ENCODE results near the gene LMLN. TPM values are rescaled to one million over a fixed set of nuclear protein-coding genes. Genes with fewer than 3 reads are reported as not detected.

Gene LMLN
- total and polyA plus RNA-seq, 2 donors from 2014 or later, result 1.6 to 10.5 TPM

GRCh38 chr3:197949191-197949777 is 10.7 kb upstream of the LMLN start:
- Histone ChIP-seq H3K9ac (ENCODE audit: low read length in 3 of 3) (peak overlapping the region; percentile 4 to 100 (median 99)), H3K36me3 (ENCODE audit: control insufficient read depth in 2 of 3, insufficient read depth in 3 of 3, low read length in 3 of 3) (peaks cover 8 to 30% (median 15%) of the 10 kb centered on the region in 3 donors), H3K27me3 (ENCODE audit: control insufficient read depth, insufficient read depth, low read length) (no peaks in the 10 kb centered on the region), H3K4me3 (ENCODE audit: low read length in 3 of 3) (peak overlapping the region; percentile 86 to 100 (median 100)), H3K9me3 (ENCODE audit: control insufficient read depth in 2 of 3, insufficient read depth in 1 of 3, low read length in 3 of 3) (no peaks in the 10 kb centered on the region), H3K27ac (ENCODE audit: low read depth in 2 of 2, low read length in 2 of 2) (peak overlapping the region in 1 of 2 donors; percentile 95), H3K4me1 (ENCODE audit: control insufficient read depth in 2 of 3, insufficient read depth in 2 of 3, low read depth in 1 of 3, low read length in 3 of 3) (peaks cover 0 to 15% (median 2%) of the 10 kb centered on the region in 3 donors)
- FAIRE-seq (no peak), DNase-seq (peak in 1 of 5 donors; percentile 62)
- intact Hi-C loops (cut with DNase I), result no loop called here
- TF ChIP-seq, protein P1, sequence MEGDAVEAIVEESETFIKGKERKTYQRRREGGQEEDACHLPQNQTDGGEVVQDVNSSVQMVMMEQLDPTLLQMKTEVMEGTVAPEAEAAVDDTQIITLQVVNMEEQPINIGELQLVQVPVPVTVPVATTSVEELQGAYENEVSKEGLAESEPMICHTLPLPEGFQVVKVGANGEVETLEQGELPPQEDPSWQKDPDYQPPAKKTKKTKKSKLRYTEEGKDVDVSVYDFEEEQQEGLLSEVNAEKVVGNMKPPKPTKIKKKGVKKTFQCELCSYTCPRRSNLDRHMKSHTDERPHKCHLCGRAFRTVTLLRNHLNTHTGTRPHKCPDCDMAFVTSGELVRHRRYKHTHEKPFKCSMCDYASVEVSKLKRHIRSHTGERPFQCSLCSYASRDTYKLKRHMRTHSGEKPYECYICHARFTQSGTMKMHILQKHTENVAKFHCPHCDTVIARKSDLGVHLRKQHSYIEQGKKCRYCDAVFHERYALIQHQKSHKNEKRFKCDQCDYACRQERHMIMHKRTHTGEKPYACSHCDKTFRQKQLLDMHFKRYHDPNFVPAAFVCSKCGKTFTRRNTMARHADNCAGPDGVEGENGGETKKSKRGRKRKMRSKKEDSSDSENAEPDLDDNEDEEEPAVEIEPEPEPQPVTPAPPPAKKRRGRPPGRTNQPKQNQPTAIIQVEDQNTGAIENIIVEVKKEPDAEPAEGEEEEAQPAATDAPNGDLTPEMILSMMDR (IDR thresholded peaks at IDR 0.05; ENCODE audit: borderline replicate concordance, extremely low read depth, insufficient read depth), result no peak

GRCh38 chr3:197949778-197950676 is 10.0 kb upstream of the LMLN start, which contains the start of gene RPL35A:
TSS of gene RPL35A (plus strand) at chr3:197950190. CDS start at chr3:197950968, 778 bp downstream.
- Histone ChIP-seq H3K27ac (ENCODE audit: low read depth in 2 of 2, low read length in 2 of 2) (peak within 1 kb of the TSS; percentile 95 to 99), H3K27me3 (ENCODE audit: control insufficient read depth, insufficient read depth, low read length) (no peaks in the 10 kb centered on the region), H3K9me3 (ENCODE audit: control insufficient read depth in 2 of 3, insufficient read depth in 1 of 3, low read length in 3 of 3) (no peaks in the 10 kb centered on the region), H3K36me3 (ENCODE audit: control insufficient read depth in 2 of 3, insufficient read depth in 3 of 3, low read length in 3 of 3) (peaks cover 8 to 37% (median 20%) of the 10 kb centered on the region in 3 donors), H3K4me3 (ENCODE audit: low read length in 3 of 3) (peak within 1 kb of the TSS; percentile 86 to 100 (median 100)), H3K9ac (ENCODE audit: low read length in 3 of 3) (peak within 1 kb of the TSS; percentile 99 to 100 (median 100)), H3K4me1 (ENCODE audit: control insufficient read depth in 2 of 3, insufficient read depth in 2 of 3, low read depth in 1 of 3, low read length in 3 of 3) (peaks cover 0 to 15% (median 2%) of the 10 kb centered on the region in 3 donors)
- DNase-seq (peak; percentile 93 to 98 (median 94)), FAIRE-seq (peak; percentile 17)
- intact Hi-C loops (cut with DNase I), result no loop called here
- TF ChIP-seq, protein P1 (IDR thresholded peaks at IDR 0.05; ENCODE audit: borderline replicate concordance, extremely low read depth, insufficient read depth), result no peak

- Histone ChIP-seq H3K9ac (ENCODE audit: low read length in 3 of 3) (peak overlapping the region; percentile 99 to 100 (median 100)), H3K4me3 (ENCODE audit: low read length in 3 of 3) (peak overlapping the region; percentile 86 to 100 (median 100)), H3K36me3 (ENCODE audit: control insufficient read depth in 2 of 3, insufficient read depth in 3 of 3, low read length in 3 of 3) (peaks cover 8 to 44% (median 24%) of the 10 kb centered on the region in 3 donors), H3K4me1 (ENCODE audit: control insufficient read depth in 2 of 3, insufficient read depth in 2 of 3, low read depth in 1 of 3, low read length in 3 of 3) (peaks cover 0 to 15% (median 2%) of the 10 kb centered on the region in 3 donors), H3K27me3 (ENCODE audit: control insufficient read depth, insufficient read depth, low read length) (no peaks in the 10 kb centered on the region), H3K9me3 (ENCODE audit: control insufficient read depth in 2 of 3, insufficient read depth in 1 of 3, low read length in 3 of 3) (no peaks in the 10 kb centered on the region), H3K27ac (ENCODE audit: low read depth in 2 of 2, low read length in 2 of 2) (peak overlapping the region; percentile 95 to 99)
- intact Hi-C loops (cut with DNase I), result no loop called here
- TF ChIP-seq, protein P1 (IDR thresholded peaks at IDR 0.05; ENCODE audit: borderline replicate concordance, extremely low read depth, insufficient read depth), result no peak
- FAIRE-seq (no peak), DNase-seq (peak in 1 of 5 donors; percentile 46)
Measured at GRCh38 chr3:197950677-197951061, 9.3 kb upstream of the LMLN start.
